NCI-H524 (cell line): ENCODE data around the gene SPATA16.
A peak's percentile ranks its signal among the peaks of the same experiment; 100 is the strongest.
"Not testable (repeated sequence)": the region's sequence is repeated elsewhere in the genome, so short reads cannot be mapped to it uniquely, and the experiment has no call there.

Experiments used
- DNase-seq, 2 experiments: peaks; one replicate each; lab custom pipeline; 2025; lab: John Stamatoyannopoulos, UW

The SPATA16 gene

DNA sequence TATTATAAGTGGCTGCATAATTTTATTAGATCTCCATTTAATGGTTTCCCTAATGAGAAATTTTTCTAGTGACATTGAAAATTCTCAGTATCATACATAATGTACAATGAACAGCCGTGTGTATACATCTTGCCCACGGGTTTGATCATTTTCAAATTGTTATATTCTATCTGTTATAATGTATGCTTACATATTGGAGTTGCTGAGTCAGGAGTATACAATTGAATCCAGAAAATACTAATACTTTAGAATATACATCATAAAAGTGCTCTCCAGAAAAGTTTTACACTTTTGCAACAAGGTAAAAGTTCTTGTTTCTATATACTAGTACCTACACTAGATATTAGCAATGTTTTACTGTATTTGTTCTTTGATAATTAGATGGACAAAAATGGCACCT is 82.8 kb downstream of the SPATA16 start:
- DNase-seq, result no peak

DNA sequence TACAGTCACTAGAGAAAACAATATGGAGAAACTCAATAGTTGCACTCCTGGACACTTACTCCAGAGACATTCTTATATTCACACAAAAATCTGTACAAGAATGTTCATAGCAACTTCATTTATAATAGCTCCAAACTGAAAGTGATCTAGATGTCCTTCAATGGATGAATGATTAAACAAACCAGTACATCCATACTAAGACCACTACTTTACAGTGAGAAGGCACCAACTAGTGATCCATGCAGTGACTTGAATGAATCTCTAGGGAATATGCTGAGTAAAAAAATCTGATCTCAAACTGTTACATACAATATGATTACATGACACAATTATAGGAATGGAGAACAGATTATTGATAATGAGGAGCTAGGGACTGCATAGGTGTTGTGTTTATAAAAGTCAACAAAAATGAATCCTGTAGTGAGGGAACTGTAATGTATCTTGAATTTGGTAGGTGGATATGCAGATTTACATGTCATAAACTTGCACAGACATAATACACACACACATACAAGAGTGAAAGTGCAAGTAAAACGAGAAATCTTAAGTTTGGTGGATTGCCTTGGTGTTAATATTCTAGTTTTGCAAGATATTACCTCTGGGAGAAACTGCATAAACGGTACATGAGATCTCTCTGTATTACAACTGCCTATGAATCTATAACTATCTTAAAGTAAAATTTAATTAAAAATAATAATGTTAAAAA is 85.7 kb downstream of the SPATA16 start:
- no peak for DNase-seq

DNA sequence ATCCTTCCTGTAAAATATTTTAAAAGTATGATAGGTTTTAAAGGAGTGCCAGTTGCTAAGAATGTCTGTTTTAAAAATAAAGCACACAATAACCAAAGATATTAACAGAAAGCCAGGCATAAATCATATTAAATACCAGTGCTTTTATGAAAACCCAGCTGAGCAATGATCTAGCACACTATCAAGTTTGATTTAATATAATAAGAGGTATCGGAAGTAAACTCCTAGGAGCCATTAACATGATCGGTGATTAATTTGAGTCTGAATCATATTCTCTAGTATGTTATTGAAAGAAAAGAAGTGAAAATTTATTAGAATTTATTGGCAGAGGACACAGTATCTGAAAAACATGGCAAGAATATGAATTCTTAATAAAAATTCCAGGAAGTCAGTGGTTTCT is 91.7 kb downstream of the SPATA16 start:
- DNase-seq, result no peak

DNA sequence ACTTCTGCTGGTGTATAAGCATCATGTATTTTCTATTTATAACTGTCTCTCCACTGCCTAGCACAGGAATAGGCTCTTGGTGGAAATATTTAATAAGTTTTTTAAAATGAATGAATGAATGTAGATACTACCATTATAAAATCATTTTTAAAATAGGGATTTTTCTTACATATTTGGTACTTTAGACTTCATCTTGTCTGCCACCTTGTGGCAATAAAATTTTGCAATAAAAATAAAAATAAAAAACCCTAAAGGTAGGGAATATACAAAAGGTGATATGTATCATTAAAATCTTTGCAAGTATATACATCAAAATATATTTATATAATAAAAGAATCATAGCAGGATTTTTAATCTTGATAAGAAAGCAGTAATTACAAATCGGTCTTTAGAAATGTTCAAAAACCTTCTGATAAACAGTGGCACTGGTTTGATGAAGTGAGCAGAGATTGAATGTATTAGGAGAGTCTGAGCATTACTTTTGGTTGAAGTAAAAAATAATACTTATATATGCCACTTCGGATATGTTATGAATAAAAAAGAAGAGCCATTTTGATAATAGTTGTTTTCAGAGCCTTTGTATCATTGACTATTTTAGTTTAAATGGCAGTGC is 95.2 kb downstream of the SPATA16 start:
- DNase-seq, result no peak

DNA sequence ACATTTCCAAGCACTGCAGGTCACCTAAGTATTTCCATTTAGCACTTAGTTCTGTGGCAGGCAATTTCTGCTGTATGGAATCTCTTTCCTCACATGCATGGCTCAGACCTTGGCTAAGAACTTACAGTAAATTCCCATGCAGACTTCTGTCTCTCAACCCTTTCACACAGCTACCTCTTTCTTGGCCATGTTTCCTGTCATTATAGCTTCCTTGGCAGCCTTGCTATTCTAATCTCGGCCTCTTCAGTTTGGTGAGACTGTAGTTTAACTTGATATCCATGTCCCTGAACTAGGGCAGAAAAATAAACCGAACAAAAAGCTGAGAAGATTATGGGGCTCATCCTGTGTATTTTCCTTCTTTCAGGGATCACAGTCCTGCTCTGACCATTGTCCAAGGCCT is 96.0 kb downstream of the SPATA16 start:
- no peak for DNase-seq

DNA sequence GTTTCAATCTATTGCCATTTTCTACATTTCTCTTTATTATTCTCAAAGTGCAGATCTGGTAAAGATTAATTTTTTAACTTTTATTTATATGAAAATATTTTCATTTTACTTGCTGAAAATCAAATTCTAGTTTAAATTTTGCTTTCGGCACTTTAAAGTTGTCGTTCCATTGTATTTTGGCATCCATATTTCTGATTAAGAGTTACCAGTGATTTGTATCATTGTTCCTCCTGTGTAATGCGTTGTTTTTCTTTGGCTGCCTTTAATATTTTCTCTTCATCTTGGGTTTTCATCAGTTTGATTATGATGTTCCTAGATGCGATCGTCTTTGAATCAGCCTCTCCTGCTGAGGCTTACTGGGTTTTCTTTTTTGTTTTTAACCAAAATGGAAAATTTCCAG is 97.3 kb downstream of the SPATA16 start:
- no peak for DNase-seq

DNA sequence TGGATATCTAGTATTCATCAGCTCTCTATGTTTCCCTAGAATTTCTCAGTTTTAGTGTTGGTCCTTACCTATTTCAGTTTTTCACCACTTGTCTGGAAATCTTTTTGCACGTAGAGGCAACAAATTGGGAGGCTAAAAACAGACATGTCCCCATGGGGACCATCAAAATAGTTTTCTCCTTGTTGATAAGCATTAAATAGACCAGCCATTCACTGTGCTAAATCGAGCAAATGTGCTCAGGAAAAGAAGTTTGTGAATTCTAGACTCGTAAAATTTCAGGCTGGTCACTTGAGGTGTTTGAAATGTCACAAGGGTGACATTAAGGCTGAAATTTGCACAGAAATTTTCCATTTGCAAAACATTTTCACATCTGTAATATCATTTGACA is 102.6 kb downstream of the SPATA16 start:
- DNase-seq, result no peak

DNA sequence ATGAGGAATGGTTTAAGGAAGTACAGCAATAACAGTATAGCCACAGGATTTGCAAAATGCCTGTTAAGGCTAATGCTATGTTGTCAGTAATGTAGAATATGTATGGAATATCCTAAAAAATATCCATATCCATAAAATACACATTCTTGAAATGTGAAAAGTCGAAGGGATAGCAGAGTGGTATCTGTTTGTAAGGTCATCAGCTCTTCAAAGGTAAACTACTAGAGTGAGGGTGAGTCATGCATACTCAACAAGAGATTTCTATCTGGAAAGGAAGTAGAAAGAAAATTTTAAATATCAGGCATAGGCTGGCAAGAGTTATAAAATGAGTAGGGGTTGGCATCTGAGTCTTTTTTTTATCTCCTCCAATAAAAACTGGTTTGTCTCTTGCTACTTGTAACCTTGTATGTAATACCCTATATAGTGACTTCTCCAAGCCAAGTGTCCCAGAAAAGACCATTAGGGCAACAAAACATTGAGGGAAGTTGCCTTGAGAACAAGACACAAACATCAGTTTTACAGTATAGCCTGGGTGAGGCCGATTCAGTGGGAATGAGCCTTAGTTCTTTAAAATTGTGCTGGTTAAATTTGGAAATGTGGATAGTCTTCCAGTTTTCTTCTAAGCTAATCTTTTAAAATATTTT is 103.1 kb downstream of the SPATA16 start:
- DNase-seq, result no peak

DNA sequence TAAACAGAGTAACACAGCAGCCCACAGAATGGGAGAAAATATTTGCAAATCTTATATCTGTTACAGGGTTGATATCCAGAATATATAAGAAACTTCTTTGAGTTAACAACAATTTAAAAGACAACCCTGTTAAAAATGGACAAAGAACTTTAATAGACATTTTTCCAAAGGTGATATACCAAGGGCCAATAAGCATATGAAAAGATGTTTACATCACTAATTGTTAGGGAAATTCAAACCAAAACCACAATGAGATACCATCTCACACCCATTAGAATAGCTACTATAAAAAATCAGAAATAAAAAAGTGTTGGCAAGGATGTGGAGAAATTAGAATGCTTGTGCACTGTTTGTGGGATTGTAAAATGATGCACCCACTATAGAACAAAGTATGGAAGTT is 110.8 kb downstream of the SPATA16 start:
- no peak for DNase-seq

DNA sequence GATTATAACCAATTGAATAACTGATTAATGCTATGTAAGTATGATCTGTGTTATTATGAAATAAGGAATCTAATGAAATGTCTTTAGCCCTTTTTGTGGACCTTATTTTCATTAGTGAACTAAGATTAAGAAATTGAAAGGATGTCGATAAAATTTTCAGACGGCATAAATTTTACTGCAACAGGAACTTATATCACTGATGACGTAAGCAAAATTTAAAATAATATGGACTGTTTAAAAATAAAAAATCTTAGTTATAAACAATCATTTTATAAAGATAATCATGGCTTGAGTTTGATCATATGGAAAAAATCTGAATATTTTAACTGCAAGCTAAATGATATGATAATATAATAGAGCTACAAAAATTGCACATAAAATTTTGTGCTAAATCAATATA is 112.7 kb downstream of the SPATA16 start:
- DNase-seq, result no peak

DNA sequence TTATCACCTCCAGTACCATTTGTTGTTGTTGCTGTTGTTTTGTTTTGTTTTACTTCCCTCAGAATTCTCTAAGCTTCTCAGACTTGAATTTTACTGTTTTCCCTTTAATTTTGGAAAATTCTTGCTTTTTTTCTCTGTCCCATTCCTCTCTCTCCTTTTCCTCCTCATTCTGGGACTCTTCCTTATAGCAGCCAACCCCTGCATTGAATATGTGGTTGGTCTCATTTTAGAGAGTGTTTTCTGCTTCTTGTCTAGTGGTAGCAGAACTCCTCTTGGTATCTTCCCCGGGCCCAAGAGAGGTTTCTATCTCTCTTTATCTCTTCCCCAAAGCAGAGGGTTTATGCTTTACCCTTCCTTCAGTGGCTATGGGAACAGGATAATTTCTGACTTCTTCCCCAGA is 113.6 kb downstream of the SPATA16 start:
- no peak for DNase-seq

DNA sequence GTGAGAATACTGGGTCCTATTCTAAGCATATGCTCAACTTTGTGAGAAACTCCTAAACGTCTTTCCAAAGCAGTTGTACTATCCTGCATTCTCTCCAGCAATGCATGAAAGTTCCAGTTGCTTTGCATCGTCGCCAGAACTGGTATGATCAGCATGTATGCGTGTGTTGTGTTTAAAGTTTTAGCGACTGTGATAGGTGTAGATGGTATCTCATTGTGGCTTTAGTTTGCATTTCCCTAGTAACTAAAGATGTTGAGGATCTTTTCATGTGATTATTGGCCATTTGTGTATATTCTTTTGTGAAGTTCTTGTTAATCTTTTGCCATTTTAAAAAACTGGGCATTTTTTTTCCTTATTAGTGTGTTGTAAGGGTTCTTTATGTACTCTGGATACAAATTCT is 115.1 kb downstream of the SPATA16 start:
- DNase-seq, result no peak

DNA sequence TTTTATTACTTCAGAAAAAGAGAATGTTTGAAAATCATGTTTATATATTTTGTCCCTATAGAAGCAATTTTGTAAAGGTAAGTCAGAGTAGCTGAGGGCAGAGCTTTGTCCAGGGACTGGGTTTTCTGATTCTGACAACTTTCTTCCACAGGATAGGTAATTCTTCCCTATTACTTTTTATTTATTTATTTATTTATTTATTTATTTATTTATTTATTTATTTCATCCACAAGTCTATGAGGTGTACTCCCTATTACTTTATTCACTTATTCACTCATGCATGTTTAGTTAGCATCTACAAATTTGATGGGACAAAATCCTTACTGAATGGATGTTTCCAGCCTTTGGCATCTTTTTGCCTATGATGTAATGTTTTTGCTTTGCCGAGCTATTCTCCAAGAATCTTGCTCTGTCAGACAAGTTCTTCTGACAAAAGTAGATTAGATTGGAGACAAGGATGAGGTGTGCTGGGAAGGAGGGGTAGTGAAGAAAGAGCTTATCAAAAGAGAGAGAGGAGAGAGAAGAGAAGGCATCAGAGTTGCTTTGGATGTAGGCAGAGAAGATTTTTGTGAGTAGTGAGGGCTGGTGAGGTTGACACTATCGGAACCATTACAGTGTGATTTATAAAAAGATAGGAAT is 119.4 kb downstream of the SPATA16 start:
- no peak for DNase-seq

DNA sequence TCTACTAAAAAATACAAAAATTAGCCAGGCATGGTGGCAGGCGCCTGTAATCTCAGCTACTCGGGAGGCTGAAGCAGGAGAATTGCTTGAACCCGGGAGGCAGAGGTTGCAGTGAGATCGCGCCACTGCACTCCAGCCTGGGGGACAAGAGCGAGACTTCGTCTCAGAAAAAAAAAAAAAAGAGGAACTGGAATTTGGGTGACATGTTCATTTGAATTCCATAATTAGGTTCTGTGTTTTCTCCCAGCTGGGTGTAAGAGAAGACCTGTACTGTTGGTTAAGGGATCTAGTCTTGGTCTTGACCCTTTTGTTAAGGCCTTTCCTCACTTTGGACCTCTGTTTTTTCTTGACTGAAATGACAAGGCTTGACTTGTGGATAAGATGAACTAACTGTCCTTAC is 120.9 kb downstream of the SPATA16 start:
- not testable (repeated sequence) for DNase-seq

DNA sequence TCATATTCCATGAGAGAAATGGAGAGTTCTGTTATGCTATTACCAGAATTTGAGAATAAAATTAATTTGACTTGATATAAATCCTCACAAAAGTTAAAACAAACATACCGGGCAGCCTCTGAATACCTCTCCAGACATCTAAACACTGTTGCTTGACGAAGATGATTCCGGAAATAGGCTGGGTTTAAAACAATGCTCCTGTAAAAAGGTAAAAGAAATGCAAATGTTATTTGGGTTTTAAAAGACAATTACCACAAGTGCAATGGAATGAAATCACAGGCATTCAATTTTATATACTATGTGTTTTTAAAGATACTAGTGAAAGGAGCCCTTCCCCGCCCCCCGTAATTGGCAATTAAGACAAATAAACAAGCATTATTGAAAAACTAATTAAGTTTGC is 121.7 kb downstream of the SPATA16 start:
- no peak for DNase-seq

DNA sequence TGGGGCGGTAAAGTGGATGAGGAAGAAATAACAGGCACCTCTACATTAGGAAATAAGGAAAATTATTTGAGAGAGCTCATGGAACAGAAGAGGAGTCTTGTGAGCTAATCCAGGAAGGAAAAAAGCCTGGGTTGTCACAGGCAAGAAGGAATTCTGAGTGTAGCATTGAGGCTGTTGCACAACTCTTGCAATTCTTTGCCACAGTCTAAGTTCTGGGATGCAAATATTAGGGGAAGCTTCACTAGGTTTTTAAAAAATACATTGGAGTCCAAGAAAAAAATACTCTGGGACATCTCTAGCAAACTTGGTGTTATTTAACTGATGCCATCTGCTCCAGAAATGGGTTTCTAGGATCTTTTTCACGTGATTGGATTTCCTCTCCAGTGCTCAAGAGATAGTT is 122.3 kb downstream of the SPATA16 start:
- DNase-seq, result no peak

DNA sequence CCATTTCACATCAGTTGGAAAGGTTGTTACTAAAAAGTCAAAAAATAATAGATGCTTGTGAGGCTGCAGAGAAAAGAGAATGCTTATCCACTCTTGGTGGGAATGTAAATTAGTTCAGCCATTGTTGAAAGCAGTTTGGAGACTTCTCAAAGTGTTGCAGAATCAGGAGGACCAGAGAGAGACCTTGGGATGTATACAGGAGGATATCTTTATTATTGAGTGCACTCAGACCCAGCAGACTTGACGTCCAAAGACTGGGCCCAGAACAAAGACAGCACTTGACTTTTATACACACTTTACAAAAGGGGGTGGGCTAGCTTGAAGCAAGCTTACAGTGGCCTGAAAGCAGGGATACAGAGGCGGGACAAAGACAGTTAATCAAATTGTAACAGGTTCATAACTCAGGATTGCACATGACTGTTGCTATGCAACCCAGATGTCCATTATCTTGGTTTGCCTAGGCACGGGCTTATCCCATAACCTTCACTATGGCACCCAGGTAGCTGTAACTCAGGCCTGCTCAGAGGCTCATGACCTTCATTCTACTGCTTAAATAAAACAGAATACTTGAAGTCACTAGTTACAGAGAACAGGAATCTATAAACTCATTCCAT is 127.7 kb downstream of the SPATA16 start:
- peak in 1 of 2 experiments; percentile 12 for DNase-seq

DNA sequence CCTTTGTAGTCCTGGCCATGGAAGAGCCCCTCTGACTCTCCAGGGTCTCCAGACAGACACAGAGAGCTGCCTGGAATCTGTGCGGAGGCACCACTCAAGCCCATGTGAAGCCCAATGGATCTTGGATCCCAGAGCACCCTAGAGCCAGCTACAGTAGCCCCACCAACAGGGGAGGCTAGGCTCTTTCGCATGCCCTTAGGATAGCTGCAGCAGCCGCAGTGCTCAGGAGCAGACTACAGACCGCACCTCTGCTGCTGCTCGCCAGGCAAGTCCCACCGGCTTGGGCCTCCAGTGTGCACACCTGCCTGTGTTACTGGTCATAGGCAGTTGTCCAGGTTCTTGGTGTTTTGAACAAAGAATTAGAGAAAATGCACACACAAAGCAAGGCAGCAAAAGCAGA is 131.6 kb downstream of the SPATA16 start:
- DNase-seq, result no peak

DNA sequence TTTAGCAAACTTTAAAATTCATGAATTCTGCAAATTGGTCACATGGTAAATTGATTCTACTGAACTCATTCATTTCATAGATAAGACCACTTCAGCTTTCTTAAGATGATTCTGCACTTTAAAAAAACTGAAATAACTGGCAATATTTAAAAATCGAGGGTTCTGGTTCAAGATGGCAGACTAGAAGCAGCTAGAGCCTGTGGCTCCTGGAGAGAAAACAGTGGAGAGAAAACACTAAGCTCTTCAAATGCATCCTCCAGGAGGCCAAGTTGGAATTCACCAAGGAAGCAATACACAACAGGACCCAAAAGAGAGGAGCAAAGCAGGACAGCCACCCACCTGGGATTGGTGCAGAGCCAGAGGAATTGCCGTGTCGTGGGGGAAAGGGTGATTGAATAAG is 132.1 kb downstream of the SPATA16 start:
- DNase-seq, result no peak

DNA sequence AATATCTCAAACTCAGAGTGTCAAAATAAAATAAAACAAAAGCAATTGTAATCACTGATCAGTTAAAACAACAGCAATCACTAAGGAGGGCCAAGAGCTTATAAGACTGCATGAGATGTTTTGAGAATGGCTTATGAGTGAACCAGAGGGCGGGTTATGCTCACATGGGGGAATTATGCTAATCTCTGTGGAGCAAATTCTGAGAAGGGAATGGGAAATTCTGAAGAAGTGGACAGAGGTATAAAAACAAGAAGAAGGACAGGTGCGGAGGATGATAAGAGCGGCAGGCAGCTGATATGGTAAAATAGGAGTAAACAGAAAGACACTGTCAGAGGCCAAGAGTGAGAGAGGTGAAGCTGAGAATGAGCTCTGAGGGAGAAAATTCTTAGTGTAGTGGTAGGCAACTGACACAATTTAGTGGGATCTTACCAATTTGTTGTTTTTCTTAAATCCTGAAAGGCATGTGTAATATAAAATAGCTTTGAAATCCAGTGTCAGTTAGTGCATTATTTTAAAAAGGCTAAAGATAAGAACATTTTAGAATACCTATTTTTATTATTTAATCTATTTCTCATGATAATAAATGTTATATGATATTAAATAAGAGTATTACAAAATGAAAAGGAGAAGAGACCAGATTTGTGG is 133.8 kb downstream of the SPATA16 start:
- peak in 1 of 2 experiments; percentile 5 for DNase-seq

DNA sequence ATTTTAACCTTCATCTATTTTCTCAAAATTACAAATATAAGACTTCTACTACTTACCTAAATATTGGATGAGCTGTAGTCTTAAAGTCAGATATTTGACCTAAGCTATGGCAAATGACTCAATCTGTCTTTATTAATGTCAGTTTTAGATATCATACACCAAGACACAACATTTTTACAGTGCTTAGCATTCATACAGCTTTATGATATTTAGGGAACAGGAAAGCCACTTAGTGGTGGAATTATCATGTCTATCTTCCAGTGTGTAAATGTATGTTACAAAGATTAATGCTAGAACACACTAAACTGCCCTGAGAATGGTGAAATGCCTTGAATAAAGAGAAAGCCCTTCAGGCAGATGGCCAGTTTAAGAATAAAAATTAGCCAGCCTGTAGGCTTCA is 135.0 kb downstream of the SPATA16 start:
- DNase-seq, result no peak

DNA sequence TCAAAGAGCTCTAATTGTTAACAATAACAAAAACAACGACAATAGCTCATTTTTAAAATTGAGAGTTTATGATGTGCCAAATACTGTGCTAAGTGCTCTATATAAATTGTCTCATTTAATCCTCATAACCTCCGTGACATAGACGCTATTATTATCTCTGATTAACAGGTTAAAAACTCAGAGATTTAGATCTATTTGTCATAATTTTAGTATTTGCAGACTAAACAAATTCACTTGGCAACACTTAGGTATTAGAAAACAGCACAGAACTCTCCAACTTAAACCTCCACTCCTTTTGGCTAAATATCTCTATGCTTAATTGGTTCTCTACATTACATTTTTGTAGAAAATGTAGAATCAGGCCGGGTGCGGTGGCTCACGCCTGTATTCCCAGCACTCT is 136.4 kb downstream of the SPATA16 start:
- DNase-seq, result no peak
